SK-N-SH (cell line): ENCODE results near the gene LAPTM5. TPM values are rescaled to one million over a fixed set of nuclear protein-coding genes. Genes with fewer than 3 reads are reported as not detected.

ENCODE experiments used
- CTCF ChIA-PET: fragments of 300-600, 350-600 bp; formaldehyde crosslinking; extraction: SDS; loops from one replicate; lab custom pipeline; 2021; lab: Yijun Ruan, JAX
- POLR2A ChIA-PET: fragments of 350-600 bp; sonication (Branson Sonifier 250); formaldehyde crosslinking; extraction: SDS; loops from one replicate; lab custom pipeline; 2020; ENCODE audit warnings: antibody characterized with exemption, inconsistent platforms; lab: Yijun Ruan, JAX
- DNase-seq: peaks from one replicate; pipeline ENCODE4 v3.0.0; 2012
- H2AFZ ChIP-seq: fragments of 200-600 bp; sonication (generic); 2 replicates; pipeline ENCODE4 v1.8.1; 2016; ENCODE audit warnings: antibody characterized with exemption, mild to moderate bottlenecking, low read depth
- H3F3A ChIP-seq: fragments of 200-600 bp; sonication (generic); replicated peaks from 2 replicates; pipeline ENCODE3; 2016; ENCODE audit warnings: antibody characterized with exemption, mild to moderate bottlenecking; ENCODE audit not compliant: insufficient read depth
- H3K27ac ChIP-seq, 2 experiments: fragments of 200-500 bp in 1 of 2; fragments of 200-600 bp in 1 of 2; sonication (Bioruptor generic) in 1 of 2; sonication (generic), shearing (Covaris generic) in 1 of 2; 2 replicates each; pipeline versions ENCODE4 v1.5.1 to v1.6.1; 2014 to 2016; ENCODE audit warnings: low read depth in 2 of 2, inconsistent platforms in 1 of 2, low read length in 1 of 2, mild to moderate bottlenecking in 1 of 2, mixed read lengths in 1 of 2
- H3K27me3 ChIP-seq: fragments of 200-600 bp; sonication (generic), shearing (Covaris generic); 2 replicates; pipeline ENCODE4 v1.6.1; 2016; ENCODE audit warnings: mixed run types; ENCODE audit not compliant: insufficient read depth
- H3K36me3 ChIP-seq, 2 experiments: fragments of 200-500 bp in 1 of 2; fragments of 200-600 bp in 1 of 2; sonication (Bioruptor generic) in 1 of 2; sonication (generic) in 1 of 2; replicated peaks in 1 of 2; 2 replicates each; pipeline versions ENCODE3 to v1.5.1; 2014 to 2016; ENCODE audit warnings: low read length in 1 of 2, mild to moderate bottlenecking in 1 of 2; ENCODE audit not compliant: insufficient read depth in 2 of 2, control insufficient read depth in 1 of 2
- H3K4me1 ChIP-seq, 2 experiments: fragments of 200-500 bp in 1 of 2; fragments of 200-600 bp in 1 of 2; sonication (Bioruptor generic) in 1 of 2; sonication (generic), shearing (Covaris generic) in 1 of 2; 2 replicates each; pipeline versions ENCODE4 v1.5.1 to v1.6.1; 2014 to 2016; ENCODE audit warnings: low read depth in 1 of 2, low read length in 1 of 2, mixed run types in 1 of 2; ENCODE audit not compliant: insufficient read depth in 2 of 2, control insufficient read depth in 1 of 2
- H3K4me2 ChIP-seq: fragments of 200-600 bp; sonication (generic), shearing (Covaris generic); 2 replicates; pipeline ENCODE4 v1.6.1; 2017; ENCODE audit warnings: mixed run types
- H3K4me3 ChIP-seq, 2 experiments: fragments of 200-500 bp in 1 of 2; fragments of 200-600 bp in 1 of 2; sonication (Bioruptor generic) in 1 of 2; sonication (generic), shearing (Covaris generic) in 1 of 2; 2 replicates each; pipeline versions ENCODE4 v1.5.1 to v1.8.1; 2014 to 2016; ENCODE audit warnings: low read depth in 2 of 2, inconsistent platforms in 1 of 2, low read length in 1 of 2, mild to moderate bottlenecking in 1 of 2, mixed read lengths in 1 of 2, moderate library complexity in 1 of 2
- H3K79me2 ChIP-seq: fragments of 200-600 bp; sonication (generic); 2 replicates; pipeline ENCODE4 v1.8.1; 2017; ENCODE audit warnings: mild to moderate bottlenecking; ENCODE audit not compliant: insufficient read depth
- H3K9ac ChIP-seq: fragments of 200-600 bp; sonication (generic); 2 replicates; pipeline ENCODE4 v1.6.1; 2017; ENCODE audit warnings: mixed run types
- H3K9me2 ChIP-seq: fragments of 200-600 bp; sonication (generic); 2 replicates; pipeline ENCODE4 v1.6.1; 2017; ENCODE audit warnings: mixed run types
- H3K9me3 ChIP-seq: fragments of 200-600 bp; sonication (generic); 2 replicates; pipeline ENCODE4 v1.6.1; 2017; ENCODE audit warnings: mixed run types, mild to moderate bottlenecking, moderate library complexity
- H4K20me1 ChIP-seq: fragments of 200-600 bp; sonication (generic); 2 replicates; pipeline ENCODE4 v1.6.1; 2017; ENCODE audit warnings: mild to moderate bottlenecking, mixed run types; ENCODE audit not compliant: insufficient read depth
- CHD2 ChIP-seq: fragments of 150-350 bp; IDR thresholded peaks from 2 replicates; pipeline ENCODE4 v1.6.1; 2018; ENCODE audit warnings: low read length; ENCODE audit not compliant: partially characterized antibody
- EZH2phosphoT487 ChIP-seq: fragments of 200-600 bp; sonication (generic); IDR thresholded peaks from 2 replicates; pipeline ENCODE4 v1.6.1; 2017; ENCODE audit warnings: low read depth, mixed run types, mild to moderate bottlenecking, antibody characterized with exemption, moderate library complexity, borderline replicate concordance
- FOSL2 ChIP-seq: IDR thresholded peaks from 2 replicates; pipeline ENCODE4 v1.4.0; 2012; ENCODE audit warnings: low read depth, mild to moderate bottlenecking, moderate library complexity, borderline replicate concordance
- MXI1 ChIP-seq: IDR thresholded peaks from 2 replicates; pipeline ENCODE4 v1.6.1; 2012; ENCODE audit warnings: mild to moderate bottlenecking, low read depth, low read length, improper control_type of control experiment
- NFIC ChIP-seq: IDR thresholded peaks from 2 replicates; pipeline ENCODE4 v1.4.0; 2012; ENCODE audit warnings: borderline replicate concordance
- RFX5 ChIP-seq: IDR thresholded peaks from 2 replicates; pipeline ENCODE4 v1.6.1; 2012; ENCODE audit warnings: mild to moderate bottlenecking, improper control_type of control experiment, low read length
- RXRA ChIP-seq: IDR thresholded peaks from 2 replicates; pipeline ENCODE4 v1.4.0; 2012; ENCODE audit warnings: low read depth, mild to moderate bottlenecking, borderline replicate concordance
- SMC3 ChIP-seq: IDR thresholded peaks from 2 replicates; pipeline ENCODE4 v1.6.1; 2012; ENCODE audit warnings: low read depth, low read length, improper control_type of control experiment
- TAF1 ChIP-seq: IDR thresholded peaks from 2 replicates; pipeline ENCODE4 v1.6.1; 2012; ENCODE audit warnings: low read depth, mild to moderate bottlenecking, low read length, moderate library complexity, borderline replicate concordance
- TCF12 ChIP-seq: IDR thresholded peaks from 2 replicates; pipeline ENCODE4 v1.4.0; 2012
- TEAD4 ChIP-seq: IDR thresholded peaks from 2 replicates; pipeline ENCODE4 v1.4.0; 2012; ENCODE audit warnings: mild to moderate bottlenecking, borderline replicate concordance; ENCODE audit not compliant: insufficient read depth
- WGBS: methylation state at CpG from one replicate; pipeline ENCODE4 v1.1.6; 2017; ENCODE audit warnings: low lambda C conversion rate; 5-methylcytosine and 5-hydroxymethylcytosine counted together
- polyA plus RNA-seq, 3 experiments: library from polyadenylated mRNA; depleted of rRNA; stranded (reverse); fragments of >200 nt; gene quantifications; 2 replicates each; pipeline ENCODE4 v1.2.3, GENCODE V29; 2012
- TF ChIP-seq, protein P1 (sequence below): IDR thresholded peaks from 2 replicates; pipeline ENCODE4 v1.6.1; 2012; ENCODE audit warnings: mild to moderate bottlenecking, low read depth, low read length, moderate library complexity
- TF ChIP-seq, protein P2 (sequence below): IDR thresholded peaks from 2 replicates; pipeline ENCODE4 v1.4.0; 2012; ENCODE audit warnings: low read depth, borderline replicate concordance
- TF ChIP-seq, protein P3 (sequence below): fragments of 200-600 bp; sonication (generic); IDR thresholded peaks from 2 replicates; pipeline ENCODE4 v1.6.1; 2017; ENCODE audit warnings: antibody characterized with exemption, mild to moderate bottlenecking, moderate library complexity
- TF ChIP-seq, protein P4 (sequence below): IDR thresholded peaks from 2 replicates; pipeline ENCODE4 v1.4.0; 2012; ENCODE audit warnings: low read depth
- TF ChIP-seq, protein P5 (sequence below): IDR thresholded peaks from 2 replicates; pipeline ENCODE4; 2012
- TF ChIP-seq, protein P6 (sequence below): IDR thresholded peaks from 2 replicates; pipeline ENCODE4 v1.4.0; 2012; ENCODE audit warnings: low read depth, borderline replicate concordance
- TF ChIP-seq, protein P7 (sequence below): fragments of 150-350 bp; IDR thresholded peaks from 2 replicates; pipeline ENCODE4 v1.6.1; 2016; ENCODE audit warnings: mild to moderate bottlenecking, low read depth, low read length

Gene LAPTM5
- polyA plus RNA-seq, 1 of the 3 experiments (the other 2 are of a cell fraction) = 1.1 TPM

DNA sequence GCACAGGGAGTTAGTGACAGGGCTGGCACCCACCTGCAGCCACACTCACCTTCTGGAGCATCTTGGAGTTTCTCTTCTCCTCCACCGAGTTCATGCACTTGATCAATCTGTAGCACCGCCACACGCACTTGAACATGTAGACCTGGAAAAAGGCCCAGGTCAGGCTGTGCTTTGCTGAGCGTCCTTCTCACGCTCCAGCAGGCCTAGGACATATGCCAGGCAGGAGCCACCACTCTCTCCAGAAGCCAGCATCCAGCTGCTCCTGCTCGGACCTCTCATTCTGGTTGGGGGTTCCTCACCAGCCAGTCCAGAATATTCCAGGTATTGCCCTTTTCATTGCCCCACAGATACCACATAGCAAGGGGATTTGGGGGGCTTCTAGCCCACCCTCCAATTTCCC, 22.4 kb downstream of the LAPTM5 start:
- Histone ChIP-seq H3K9me3 (no peaks in the 10 kb centered on the region), H3K36me3 (no peaks in the 10 kb centered on the region), H3K9ac (no peak overlapping the region), H3K27ac (no peak overlapping the region), H3F3A (peaks cover 6% of the 10 kb centered on the region), H3K4me2 (no peak overlapping the region), H4K20me1 (no peaks in the 10 kb centered on the region), H2AFZ (no peak overlapping the region), H3K9me2 (no peaks in the 10 kb centered on the region), H3K4me1 (peaks cover 0 to 6% of the 10 kb centered on the region in 2 experiments; a peak in 1 of 4 replicates), H3K27me3 (no peaks in the 10 kb centered on the region), H3K79me2 (no peaks in the 10 kb centered on the region)
- ChIA-PET CTCF (interaction anchor here (0.6 to 3.1 kb wide), 5 partner anchors 16 to 176 kb away, joined by 3 to 11 read pairs (median 6); no protein-coding TSS in a partner anchor), POLR2A (no interaction called here)
- WGBS = 80% methylated on average over 6 of the region's 6 CpGs
- no peak for DNase-seq
- TF ChIP-seq EZH2phosphoT487 (no peak), TEAD4 (no peak), TCF12 (no peak), MXI1 (no peak), FOSL2 (no peak), RFX5 (no peak), SMC3 (no peak), CHD2 (no peak), TAF1 (no peak), NFIC (no peak), RXRA (no peak)
- TF ChIP-seq, protein P1, sequence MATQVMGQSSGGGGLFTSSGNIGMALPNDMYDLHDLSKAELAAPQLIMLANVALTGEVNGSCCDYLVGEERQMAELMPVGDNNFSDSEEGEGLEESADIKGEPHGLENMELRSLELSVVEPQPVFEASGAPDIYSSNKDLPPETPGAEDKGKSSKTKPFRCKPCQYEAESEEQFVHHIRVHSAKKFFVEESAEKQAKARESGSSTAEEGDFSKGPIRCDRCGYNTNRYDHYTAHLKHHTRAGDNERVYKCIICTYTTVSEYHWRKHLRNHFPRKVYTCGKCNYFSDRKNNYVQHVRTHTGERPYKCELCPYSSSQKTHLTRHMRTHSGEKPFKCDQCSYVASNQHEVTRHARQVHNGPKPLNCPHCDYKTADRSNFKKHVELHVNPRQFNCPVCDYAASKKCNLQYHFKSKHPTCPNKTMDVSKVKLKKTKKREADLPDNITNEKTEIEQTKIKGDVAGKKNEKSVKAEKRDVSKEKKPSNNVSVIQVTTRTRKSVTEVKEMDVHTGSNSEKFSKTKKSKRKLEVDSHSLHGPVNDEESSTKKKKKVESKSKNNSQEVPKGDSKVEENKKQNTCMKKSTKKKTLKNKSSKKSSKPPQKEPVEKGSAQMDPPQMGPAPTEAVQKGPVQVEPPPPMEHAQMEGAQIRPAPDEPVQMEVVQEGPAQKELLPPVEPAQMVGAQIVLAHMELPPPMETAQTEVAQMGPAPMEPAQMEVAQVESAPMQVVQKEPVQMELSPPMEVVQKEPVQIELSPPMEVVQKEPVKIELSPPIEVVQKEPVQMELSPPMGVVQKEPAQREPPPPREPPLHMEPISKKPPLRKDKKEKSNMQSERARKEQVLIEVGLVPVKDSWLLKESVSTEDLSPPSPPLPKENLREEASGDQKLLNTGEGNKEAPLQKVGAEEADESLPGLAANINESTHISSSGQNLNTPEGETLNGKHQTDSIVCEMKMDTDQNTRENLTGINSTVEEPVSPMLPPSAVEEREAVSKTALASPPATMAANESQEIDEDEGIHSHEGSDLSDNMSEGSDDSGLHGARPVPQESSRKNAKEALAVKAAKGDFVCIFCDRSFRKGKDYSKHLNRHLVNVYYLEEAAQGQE = no peak
- TF ChIP-seq, protein P2, sequence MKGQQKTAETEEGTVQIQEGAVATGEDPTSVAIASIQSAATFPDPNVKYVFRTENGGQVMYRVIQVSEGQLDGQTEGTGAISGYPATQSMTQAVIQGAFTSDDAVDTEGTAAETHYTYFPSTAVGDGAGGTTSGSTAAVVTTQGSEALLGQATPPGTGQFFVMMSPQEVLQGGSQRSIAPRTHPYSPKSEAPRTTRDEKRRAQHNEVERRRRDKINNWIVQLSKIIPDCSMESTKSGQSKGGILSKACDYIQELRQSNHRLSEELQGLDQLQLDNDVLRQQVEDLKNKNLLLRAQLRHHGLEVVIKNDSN = no peak
- TF ChIP-seq, protein P3, sequence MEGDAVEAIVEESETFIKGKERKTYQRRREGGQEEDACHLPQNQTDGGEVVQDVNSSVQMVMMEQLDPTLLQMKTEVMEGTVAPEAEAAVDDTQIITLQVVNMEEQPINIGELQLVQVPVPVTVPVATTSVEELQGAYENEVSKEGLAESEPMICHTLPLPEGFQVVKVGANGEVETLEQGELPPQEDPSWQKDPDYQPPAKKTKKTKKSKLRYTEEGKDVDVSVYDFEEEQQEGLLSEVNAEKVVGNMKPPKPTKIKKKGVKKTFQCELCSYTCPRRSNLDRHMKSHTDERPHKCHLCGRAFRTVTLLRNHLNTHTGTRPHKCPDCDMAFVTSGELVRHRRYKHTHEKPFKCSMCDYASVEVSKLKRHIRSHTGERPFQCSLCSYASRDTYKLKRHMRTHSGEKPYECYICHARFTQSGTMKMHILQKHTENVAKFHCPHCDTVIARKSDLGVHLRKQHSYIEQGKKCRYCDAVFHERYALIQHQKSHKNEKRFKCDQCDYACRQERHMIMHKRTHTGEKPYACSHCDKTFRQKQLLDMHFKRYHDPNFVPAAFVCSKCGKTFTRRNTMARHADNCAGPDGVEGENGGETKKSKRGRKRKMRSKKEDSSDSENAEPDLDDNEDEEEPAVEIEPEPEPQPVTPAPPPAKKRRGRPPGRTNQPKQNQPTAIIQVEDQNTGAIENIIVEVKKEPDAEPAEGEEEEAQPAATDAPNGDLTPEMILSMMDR = no peak
- TF ChIP-seq, protein P4, sequence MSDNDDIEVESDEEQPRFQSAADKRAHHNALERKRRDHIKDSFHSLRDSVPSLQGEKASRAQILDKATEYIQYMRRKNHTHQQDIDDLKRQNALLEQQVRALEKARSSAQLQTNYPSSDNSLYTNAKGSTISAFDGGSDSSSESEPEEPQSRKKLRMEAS = no peak
- TF ChIP-seq, protein P5, sequence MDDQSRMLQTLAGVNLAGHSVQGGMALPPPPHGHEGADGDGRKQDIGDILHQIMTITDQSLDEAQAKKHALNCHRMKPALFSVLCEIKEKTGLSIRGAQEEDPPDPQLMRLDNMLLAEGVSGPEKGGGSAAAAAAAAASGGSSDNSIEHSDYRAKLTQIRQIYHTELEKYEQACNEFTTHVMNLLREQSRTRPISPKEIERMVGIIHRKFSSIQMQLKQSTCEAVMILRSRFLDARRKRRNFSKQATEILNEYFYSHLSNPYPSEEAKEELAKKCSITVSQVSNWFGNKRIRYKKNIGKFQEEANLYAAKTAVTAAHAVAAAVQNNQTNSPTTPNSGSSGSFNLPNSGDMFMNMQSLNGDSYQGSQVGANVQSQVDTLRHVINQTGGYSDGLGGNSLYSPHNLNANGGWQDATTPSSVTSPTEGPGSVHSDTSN = no peak
- TF ChIP-seq, protein P6, sequence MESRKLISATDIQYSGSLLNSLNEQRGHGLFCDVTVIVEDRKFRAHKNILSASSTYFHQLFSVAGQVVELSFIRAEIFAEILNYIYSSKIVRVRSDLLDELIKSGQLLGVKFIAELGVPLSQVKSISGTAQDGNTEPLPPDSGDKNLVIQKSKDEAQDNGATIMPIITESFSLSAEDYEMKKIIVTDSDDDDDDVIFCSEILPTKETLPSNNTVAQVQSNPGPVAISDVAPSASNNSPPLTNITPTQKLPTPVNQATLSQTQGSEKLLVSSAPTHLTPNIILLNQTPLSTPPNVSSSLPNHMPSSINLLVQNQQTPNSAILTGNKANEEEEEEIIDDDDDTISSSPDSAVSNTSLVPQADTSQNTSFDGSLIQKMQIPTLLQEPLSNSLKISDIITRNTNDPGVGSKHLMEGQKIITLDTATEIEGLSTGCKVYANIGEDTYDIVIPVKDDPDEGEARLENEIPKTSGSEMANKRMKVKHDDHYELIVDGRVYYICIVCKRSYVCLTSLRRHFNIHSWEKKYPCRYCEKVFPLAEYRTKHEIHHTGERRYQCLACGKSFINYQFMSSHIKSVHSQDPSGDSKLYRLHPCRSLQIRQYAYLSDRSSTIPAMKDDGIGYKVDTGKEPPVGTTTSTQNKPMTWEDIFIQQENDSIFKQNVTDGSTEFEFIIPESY = no peak
- TF ChIP-seq, protein P7, sequence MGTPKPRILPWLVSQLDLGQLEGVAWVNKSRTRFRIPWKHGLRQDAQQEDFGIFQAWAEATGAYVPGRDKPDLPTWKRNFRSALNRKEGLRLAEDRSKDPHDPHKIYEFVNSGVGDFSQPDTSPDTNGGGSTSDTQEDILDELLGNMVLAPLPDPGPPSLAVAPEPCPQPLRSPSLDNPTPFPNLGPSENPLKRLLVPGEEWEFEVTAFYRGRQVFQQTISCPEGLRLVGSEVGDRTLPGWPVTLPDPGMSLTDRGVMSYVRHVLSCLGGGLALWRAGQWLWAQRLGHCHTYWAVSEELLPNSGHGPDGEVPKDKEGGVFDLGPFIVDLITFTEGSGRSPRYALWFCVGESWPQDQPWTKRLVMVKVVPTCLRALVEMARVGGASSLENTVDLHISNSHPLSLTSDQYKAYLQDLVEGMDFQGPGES = no peak
- TF ChIP-seq, all 33 proteins: peak for 0
- no peak overlapping the region for H3K4me3 ChIP-seq
